EL (cell line): ENCODE results near the gene SYT17.
A peak's percentile ranks its signal among the peaks of the same experiment; 100 is the strongest.

ENCODE experiments used
- DNase-seq: peaks from one replicate; pipeline ENCODE4 v3.0.0-alpha.2; 2016

Gene SYT17, protein sequence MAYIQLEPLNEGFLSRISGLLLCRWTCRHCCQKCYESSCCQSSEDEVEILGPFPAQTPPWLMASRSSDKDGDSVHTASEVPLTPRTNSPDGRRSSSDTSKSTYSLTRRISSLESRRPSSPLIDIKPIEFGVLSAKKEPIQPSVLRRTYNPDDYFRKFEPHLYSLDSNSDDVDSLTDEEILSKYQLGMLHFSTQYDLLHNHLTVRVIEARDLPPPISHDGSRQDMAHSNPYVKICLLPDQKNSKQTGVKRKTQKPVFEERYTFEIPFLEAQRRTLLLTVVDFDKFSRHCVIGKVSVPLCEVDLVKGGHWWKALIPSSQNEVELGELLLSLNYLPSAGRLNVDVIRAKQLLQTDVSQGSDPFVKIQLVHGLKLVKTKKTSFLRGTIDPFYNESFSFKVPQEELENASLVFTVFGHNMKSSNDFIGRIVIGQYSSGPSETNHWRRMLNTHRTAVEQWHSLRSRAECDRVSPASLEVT

DNA sequence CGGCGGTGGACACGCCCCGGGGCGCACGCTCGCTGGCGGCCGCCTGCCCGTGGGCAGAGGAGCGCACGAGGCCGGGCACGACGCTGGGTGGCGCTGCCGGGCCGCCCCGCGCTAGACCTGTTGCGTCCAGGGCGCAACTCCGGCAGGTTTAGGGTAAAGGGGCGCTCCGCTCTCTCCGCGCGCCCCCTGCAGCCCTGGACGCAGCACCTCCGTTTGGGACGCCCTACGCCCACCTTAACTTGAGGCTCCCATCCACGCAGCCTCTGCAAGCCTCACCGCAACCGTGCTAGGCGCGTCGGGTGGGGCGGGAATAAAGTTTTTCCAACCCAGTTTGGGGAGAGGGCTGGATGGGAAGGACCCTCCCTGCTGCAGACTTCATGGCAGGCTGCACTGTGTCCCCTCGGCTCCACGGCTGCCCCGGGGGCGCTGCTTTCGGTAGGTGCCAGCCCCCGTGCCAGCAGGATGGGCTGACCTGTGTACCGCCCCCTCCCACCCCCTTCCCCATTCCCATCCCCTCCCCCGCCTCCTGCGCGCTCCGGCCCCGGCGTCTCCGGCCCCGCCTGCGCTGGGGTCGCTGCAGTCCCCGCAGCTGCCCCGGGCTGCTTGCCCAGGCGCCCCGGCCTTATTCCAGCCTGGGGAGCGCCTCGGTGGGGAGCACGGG, at the start of gene SYT17:
TSS of gene SYT17 (plus strand) at position 531 of the 661 bp plus-strand sequence. CDS start 407 bp downstream, outside the sequence.
- peak; percentile 62 for DNase-seq

DNA sequence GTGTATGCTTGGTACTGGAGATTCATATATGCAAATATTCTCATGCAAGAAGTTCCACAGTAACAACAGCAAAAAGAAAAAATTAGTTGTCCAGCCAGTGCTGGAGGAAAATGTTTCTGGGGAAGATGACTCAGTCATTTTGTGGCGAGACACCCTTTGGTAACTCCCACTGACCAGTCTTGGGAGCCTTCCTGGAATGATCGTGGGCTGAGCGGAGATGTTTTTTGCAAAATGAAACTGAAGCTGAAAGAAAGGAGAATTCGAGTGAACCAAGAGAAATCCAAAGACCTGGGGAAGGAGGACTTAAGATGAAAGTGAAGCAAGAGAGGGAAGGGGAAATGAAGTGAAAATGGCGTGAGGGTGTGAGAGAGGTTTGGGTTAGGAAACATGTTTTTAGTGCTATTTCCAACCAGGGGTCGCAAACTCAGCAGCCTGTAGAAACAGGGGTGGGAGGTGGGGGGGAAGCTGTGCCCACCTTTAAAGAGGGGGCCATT, 49.1 kb upstream of the SYT17 start:
- DNase-seq = peak; percentile 90

DNA sequence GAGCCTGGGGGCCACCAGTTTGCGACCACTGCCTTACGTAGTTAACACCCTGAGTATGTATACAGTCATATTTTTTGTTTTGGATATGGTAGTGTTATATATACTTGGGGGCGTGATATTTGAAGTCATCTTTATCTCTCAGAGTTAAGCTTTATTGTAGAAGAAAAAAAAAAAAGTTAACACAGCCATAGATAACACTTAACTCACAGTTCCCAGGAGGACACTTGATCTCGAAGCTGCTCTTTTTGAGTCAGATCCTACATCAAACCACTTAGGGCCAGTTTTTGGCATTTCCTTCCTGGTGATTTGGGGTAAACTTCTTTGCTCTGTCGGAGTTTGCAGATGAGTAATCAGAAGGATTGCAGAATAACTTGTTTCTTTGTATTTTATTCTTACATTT, 48.5 kb upstream of the SYT17 start:
- DNase-seq = peak; percentile 70

DNA sequence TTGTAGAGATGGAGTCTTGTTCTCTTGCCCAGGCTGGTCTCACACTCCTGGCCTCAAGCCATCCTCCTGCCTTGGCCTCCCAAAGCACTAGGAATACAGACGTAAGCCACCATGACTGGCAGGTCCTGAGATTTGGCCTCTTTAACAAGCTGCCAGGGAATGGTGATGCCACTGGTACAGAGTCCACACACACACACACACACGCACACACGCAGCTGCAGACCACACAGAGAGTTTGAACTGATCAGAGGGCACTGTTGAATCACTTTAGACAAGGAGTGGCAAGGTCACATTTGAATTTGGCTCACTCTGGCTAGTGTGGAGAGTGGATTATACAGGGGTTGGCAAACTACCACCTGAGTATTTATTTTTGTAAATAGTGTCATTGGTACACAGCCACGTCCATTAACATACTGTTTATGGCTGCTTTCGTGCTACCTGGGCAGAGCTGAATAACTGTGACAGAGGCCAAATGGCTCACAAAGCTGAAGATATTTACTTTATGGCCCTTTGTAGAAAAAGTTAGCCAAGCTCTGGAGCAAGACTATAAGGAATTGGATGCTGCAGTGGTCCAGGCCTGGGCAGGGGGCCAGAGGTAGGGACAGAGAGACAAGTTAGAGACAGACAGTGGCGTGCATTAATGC, 44.4 kb upstream of the SYT17 start:
- no peak for DNase-seq

DNA sequence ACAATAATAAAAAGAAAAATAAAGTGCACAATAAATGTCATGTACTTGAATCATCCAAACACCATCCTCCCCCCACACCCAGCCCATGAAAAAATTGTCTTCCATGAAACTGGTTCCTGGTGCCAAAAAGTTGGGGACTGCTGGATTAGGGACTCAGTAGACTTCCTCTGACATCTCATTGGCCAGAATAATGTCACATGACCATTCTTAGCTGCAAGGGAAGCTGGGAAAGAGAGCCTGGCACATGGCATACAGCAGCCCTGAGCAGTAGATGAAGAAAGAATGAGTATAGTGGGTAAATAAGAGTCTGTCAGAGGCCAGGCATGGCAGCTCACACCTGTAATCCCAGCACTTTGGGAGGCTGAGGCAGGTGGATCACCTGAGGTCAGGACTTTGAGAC, 41.7 kb upstream of the SYT17 start:
- DNase-seq = no peak

DNA sequence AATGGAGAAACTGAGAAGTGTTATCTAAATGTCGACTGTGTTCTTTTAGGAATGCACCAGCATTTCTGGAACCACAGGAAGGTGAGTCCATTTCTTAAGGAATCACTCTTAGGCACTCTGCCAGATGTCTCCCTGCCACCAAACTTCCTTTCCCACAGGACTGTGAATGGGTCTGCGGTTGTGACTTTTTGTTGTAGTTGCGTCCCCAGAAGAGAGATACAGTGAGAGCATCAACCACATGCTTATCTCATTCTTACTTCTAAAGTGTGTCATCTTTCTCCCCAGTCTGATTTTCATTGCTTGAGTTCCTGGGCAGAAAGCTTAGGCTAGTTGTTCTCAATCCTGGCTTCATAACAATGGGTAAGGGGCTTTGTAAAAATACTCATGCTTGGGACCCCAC, 40.8 kb upstream of the SYT17 start:
- no peak for DNase-seq

DNA sequence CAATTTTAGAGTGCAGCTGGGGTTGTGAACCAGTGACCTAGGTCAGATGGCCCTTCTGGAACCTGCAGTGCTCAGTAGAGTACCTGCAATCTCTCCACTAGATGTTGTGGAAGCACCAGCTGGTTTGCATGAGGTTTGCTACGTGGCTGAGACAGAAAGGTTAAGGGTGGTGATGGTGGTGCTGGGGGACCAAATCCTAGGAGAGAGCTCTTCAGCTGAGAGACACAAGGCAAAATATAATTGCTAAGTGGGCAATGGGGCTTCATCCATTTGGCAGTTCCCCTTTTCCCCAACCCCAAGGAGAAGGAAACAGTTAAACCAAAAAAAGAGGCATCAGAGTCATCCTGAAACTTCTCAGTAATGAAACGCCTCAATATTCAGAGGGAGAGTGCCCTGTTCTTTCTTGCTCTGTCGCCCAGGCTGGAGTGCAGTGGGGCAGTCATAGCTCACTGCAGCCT, 40.3 kb upstream of the SYT17 start:
- DNase-seq = no peak

DNA sequence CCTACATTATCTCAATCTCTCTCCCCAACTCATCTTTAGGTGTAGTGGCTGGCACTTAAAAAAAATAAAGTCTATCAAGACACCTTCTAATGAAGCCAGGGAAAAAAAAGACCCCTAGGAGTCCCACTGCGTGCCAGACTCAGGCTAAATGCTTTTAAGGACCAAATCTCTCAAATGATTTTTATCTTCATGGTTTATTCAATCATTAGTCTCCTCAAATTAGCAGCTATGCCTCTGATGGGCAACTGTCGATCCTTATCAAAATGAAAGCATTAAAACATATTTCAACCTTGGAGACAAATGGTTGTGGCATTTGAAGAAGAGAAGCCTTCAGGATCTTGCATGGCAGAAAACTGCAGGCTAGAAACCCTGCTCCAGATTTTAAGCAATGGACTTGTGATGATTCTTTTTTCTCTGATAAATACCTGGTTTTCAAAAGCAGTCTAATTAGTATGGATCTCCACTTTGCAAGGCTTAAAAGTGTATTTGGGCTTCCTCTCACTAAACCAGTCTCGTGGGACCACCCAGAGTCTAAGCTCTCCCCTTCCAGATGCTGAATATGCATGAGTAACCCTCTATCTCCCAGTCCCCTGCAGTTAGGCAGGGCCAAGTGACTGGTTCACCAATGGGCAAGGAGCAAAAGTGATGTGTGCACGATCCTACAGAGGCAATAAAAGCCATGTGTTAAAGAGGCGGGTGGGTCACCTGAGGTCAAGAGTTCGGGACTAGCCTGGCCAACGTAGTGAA, 39.4 kb upstream of the SYT17 start:
- no peak for DNase-seq

DNA sequence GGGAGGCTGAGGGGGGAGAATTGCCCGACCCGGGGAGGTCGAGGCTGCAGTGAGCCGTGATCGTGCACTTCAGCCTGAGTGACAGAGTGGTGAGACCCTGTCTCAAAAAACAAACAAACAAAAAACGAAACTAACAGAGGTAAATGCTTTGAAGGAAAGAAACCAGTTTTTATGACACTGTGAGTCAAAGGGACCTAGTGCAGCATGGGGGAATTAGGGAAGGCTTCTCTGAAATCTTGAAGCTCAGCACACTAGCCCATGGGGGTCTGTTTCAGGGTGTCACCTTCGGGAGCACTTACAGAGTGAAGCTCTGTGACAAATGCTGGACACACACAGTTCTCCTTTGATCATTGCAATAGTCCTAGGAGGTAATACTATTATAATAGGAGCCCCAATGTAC, 37.7 kb upstream of the SYT17 start:
- no peak for DNase-seq

DNA sequence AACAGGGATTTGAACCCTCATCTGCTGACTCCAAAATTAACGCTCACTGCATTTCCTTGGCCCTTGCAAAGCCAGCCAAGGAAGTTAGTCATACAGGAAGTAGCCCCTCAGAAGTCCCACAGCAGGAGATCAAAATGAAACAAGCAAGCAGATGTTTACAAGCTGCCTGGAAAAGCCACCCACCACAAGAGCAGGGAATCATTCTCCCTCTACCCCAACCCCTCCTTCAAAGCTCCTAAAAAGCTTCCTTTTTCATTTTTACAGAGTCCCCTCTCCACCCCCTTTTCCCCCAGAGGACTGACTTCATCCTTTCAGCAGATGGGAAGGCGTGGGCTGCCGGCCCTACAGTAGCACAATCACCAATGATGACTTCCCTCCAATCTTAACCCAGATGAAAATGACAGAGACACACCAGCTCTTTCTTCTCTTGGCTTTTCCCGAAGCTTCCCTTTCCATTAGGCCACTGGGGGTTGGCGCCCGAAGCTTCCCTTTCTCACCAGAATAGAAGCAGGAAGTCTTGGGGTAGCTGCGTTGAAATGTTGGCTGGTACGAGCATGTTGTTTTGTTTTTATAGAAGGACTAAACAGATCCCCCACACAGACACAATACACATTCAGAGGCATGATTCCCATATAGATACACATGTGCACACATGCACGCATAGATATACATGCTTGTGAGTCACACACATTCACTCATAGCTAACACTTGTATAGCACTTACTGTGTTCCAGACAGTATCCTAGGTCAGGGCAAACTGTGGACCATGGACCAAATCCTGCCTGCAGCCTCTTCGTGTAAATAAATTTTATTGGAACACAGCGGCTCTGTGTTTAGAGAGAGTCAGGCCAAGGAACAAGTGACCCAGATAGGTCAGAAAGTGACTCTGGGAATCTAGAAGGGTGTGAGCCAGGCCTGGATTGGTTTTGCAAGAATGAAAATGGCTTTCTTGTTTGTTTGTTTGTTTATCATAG, 36.9 kb upstream of the SYT17 start:
- peak; percentile 85 for DNase-seq

DNA sequence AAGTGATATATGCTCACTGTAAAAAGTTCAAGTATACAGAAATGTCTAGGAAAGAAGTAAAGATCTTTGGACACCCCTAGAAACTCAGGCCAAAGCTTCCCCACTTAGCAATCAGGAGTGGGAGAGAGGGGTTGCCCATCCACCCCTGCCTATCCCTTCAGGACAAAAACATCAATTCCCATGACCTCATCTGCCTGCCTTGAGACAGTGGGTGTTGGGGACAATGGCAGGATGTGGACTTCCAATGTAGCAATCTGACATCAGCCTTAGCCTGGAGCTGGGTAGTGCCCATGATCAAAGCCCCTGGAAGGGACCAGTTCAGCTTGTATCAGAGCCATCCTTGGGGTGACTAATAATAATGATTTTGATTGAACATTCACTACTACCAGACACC, 36.2 kb upstream of the SYT17 start:
- peak; percentile 35 for DNase-seq

DNA sequence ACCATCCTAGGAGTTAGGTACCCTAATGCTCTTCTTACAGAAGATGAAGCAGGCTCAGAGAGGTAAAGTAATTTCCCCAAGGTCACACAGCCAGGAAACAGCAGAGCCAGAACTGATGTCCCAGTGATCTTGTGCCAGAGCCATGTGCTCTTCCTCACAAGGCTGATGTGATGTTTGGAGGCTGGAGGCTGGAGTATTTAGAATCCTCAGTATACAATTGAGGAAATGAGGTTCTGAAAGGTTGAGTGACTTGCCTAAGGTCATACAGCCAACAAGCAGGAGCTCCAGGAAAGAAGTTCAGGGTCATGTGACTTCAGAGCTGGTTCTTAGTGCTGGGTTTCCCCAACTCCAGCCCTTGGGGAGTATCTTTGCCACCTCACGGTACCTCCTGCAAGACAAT, 35.8 kb upstream of the SYT17 start:
- no peak for DNase-seq

DNA sequence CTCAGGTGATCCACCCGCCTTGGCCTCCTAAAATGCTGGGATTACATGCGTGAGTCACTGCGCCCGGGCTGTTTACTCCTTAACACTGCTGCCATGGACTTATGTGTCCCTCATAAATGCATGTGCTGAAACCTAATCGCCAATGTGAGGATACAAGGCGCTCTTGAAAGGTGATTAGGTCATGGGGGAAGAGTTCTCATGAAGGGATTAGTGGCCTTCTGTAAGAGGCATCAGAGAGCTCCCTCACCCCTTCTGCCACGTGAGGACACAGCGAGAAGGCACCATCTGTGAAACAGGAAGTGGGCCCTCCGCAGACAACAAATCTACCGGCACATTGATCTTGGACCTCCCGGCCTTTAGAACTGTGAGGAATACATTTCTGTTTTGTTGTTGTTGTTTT, 35.1 kb upstream of the SYT17 start:
- DNase-seq = no peak

DNA sequence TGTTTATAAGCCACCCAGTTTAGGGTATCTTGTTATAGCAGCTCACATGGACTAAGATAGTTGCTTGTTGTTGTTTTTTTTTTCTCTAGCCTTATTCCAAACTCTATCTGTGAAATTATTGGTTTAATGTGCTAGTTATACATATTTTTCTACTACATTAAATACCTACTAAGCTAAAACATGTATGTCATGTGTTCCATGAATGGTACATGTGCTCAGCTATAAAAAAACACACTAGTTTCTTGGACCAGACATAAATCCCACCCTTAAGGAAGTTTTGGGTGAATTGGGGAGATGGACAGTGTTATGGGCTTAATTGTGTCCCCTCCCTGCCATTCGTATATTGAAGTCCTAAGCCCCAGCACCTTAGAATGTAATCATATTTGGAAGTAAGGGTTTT, 34.4 kb upstream of the SYT17 start:
- no peak for DNase-seq

DNA sequence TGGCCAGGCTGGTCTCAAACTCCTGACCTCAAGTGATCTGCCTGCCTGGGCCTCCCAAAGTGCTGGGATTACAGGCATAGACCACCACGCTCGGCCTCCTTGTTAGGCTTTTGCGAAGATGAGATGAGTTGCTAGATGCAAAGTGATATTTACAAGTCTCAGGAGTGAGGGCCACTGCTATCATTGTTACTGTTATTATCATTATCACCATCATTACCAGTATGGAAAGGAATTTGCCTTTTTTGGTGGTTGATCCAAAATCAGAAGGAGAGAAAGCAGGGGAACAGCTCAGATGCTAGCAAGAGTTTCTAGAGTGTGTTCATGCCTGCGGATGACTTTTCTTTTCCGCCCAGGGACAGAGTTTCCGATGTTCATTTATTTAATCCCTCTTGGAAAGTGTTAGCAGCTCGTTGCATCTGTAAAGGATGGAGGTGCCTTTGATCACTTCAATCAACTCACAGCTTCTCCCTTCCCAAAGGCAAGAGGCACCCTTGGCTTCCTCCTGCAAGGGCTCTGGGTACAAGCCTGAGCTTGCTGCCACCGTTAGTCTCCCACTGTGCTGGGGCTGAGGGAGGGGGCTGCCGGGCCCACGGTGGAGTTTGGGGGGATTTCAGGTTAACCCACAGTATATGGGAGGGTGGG, 32.7 kb upstream of the SYT17 start:
- DNase-seq = no peak

DNA sequence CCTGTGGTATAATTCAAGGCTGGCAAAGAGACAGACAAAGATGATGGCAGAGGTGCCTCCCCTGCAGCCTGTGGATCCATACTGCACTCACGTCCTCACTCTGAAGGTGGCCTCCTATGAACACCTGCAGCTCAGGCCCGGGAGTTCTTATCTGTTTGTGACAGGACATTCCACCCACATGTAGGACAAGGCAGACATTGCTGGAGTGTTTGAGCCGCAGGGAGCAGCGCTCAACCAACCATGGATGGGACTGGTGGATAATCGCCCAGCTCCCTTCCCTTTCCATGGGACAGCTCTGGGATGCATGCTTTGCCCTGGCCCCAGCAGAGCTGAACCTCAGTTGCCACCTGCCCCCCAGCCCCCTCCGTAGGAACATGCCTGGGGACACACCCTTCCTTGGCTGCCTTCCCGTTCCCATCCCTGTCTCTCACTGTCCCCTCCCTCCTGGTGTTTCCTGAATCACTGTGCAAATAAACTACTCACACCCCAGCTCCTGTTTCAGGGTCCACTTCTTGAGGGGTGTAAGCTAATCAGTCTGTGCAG, 32.1 kb upstream of the SYT17 start:
- DNase-seq = peak; percentile 33

DNA sequence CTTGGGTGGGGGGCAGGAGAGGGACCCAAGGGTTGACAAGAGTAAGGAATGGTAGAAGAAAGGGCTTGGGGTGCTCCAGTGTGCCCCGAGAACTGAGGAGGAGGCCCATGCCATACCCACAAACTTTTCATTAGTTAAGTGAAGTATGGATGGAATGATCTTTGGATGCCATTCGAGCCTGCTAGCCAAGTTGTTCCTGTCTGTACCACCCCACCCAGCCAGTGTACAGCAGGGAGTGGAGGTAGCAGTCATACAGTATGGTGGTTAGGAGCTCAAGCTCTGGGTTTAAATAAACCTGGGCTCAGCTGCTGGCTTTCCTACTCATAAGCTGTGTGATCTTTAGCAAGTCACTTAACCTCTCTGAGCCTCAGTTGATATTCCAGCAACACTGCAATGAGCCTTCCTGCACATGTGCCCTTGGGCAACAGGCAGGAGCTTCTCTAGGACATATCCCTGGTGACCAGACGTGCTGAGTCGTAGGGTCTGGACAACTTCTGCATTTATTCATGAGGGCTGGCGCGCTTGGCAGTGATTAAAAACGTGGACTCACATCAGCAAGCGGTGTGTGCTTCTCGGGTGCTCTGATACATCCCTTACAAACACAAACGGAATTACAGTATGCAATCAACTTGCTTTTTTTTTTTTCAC, 31.4 kb upstream of the SYT17 start:
- no peak for DNase-seq

DNA sequence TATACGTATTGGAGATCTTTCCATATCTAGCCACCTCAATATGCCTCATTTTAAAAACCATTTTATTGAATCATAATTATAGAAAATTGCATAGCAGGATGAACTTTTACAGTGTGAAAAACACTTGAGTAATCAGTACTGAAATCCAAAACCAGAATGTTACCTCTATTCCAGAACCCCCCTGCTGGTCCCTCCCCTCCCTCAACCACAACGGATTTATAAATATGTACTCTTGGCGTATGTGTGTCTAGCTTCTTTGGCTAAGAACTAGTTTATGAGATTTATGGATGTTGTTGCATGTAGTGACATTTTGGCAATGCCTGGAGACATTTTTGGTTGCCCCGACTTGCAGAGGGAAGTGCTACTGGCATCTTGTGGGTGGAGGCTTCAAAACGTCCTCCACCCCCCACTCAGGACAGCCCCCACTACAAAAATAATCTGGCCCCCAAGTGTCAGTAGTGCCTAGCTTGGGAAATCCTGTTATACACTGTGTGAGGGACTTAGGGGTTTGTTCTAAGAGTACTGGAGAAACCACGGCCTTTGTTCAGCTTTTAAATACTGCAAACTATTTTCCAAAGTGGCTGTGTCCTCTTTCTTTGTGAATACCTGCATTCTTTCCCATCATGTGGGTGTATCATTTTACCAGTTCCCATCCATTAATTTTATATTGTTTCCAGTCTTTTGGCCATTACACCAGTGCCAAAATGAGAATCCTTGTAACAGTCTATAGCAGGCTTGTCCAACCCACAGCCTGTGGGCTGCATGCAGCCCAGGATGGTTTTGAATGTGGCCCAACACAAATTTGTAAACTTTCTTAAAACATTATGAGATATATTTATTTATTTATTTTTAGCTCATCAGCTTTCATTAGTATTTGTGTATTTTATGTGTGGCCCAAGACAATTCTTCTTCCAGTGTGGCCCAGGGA, 30.6 kb upstream of the SYT17 start:
- DNase-seq = no peak

DNA sequence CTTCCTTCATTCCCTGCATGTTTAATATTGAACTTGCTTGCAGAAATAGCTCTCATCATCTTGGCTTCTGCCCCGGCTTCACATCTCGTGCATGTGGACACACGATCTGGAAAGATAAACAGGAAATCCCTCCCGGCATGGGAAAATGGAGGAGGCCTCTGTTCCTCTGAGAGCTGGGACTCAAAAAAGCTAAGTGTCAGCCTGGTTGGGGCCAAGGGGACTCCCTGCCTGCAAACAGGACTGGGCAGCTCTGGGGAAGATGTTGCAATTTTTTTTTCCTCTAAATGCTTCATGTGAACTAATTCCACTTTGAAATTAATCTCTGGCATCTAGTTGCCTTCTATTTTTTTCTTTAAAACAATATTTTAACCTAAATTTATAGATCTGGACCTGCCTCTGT, 29.4 kb upstream of the SYT17 start:
- DNase-seq = peak; percentile 74
